Measurements from ENCODE around the gene CCDC142. TPM values are rescaled to one million over a fixed set of nuclear protein-coding genes. Genes with fewer than 3 reads are reported as not detected.
"Not testable (repeated sequence)": the region's sequence is repeated elsewhere in the genome, so short reads cannot be mapped to it uniquely, and the experiment has no call there.

Gene CCDC142
- total RNA-seq, 3 donors from 2014 or later (not counting 1 experiment from before 2014, with no cell fraction given): 14.9 to 25.2 (median 15.6) TPM

GRCh38 chr2:74486141-74486540, 3.3 kb upstream of the CCDC142 start:
- H3K4me3 ChIP-seq (ENCODE audit: low read length): no peak overlapping the region
- H3K36me3 ChIP-seq (ENCODE audit: control insufficient read depth, insufficient read depth, low read length): peaks cover 20% of the 10 kb centered on the region
- TF ChIP-seq CTCF (IDR thresholded peaks at IDR 0.05): no peak
- H3K36me3 Mint-ChIP-seq: peaks cover 8% of the 10 kb centered on the region
- no peak overlapping the region for H3K4me3 Mint-ChIP-seq
- no peak overlapping the region for H3K27ac ChIP-seq (ENCODE audit: low read length)
- H3K27me3 ChIP-seq (ENCODE audit: control insufficient read depth, insufficient read depth, low read length): no peaks in the 10 kb centered on the region
- H3K4me1 Mint-ChIP-seq: peaks cover 19 to 38% of the 10 kb centered on the region in 2 donors
- 93% methylated on average over 2 of the region's 2 CpGs for WGBS (ENCODE audit: insufficient coverage)
- H3K9me3 Mint-ChIP-seq: no peaks in the 10 kb centered on the region
- peaks cover 21% of the 10 kb centered on the region for H3K4me1 ChIP-seq (ENCODE audit: control insufficient read depth, insufficient read depth, low read length)
- no peak for DNase-seq
- H3K27me3 Mint-ChIP-seq (ENCODE audit: low read depth in 2 of 2): no peaks in the 10 kb centered on the region
- no peak overlapping the region for H3K27ac Mint-ChIP-seq
- no peaks in the 10 kb centered on the region for H3K9me3 ChIP-seq (ENCODE audit: control insufficient read depth, insufficient read depth, low read length)
- intact Hi-C loops (cut with micrococcal nuclease): no loop called here
- no peak for ATAC-seq

GRCh38 chr2:74483675-74484164, 922 bp upstream of the CCDC142 start:
- intact Hi-C loops (cut with micrococcal nuclease): loop anchor here (1.0 to 2.0 kb wide), 8 partner anchors 11 to 393 kb away; partner anchors contain the start of genes C2orf81, INO80B, MRPL53 and PCGF1
- not testable (repeated sequence) for H3K27me3 Mint-ChIP-seq (ENCODE audit: low read depth in 2 of 2); ATAC-seq; H3K9me3 Mint-ChIP-seq; DNase-seq; H3K9me3 ChIP-seq (ENCODE audit: control insufficient read depth, insufficient read depth, low read length); H3K36me3 Mint-ChIP-seq; H3K27me3 ChIP-seq (ENCODE audit: control insufficient read depth, insufficient read depth, low read length)
- WGBS (ENCODE audit: insufficient coverage): 89% methylated on average over 19 of the region's 19 CpGs
- Histone ChIP-seq H3K27ac (ENCODE audit: low read length) (peak overlapping the region; percentile 88), H3K36me3 (ENCODE audit: control insufficient read depth, insufficient read depth, low read length) (peaks cover 21% of the 10 kb centered on the region), H3K4me1 (ENCODE audit: control insufficient read depth, insufficient read depth, low read length) (peaks cover 29% of the 10 kb centered on the region), H3K4me3 (ENCODE audit: low read length) (peak overlapping the region; percentile 81)
- H3K4me3 Mint-ChIP-seq: peak overlapping the region; percentile 99
- peak overlapping the region; percentile 97 for H3K27ac Mint-ChIP-seq
- peaks cover 24 to 35% of the 10 kb centered on the region in 2 donors for H3K4me1 Mint-ChIP-seq

- H3K4me1 ChIP-seq (ENCODE audit: control insufficient read depth, insufficient read depth, low read length): peaks cover 29% of the 10 kb centered on the region
- no peak for TF ChIP-seq CTCF (IDR thresholded peaks at IDR 0.05)
- H3K9me3 Mint-ChIP-seq: no peaks in the 10 kb centered on the region
- H3K4me3 Mint-ChIP-seq: peak overlapping the region; percentile 99
- peak in 1 of 2 donors; percentile 72 for DNase-seq
- H3K27me3 ChIP-seq (ENCODE audit: control insufficient read depth, insufficient read depth, low read length): no peaks in the 10 kb centered on the region
- H3K27ac Mint-ChIP-seq: peak overlapping the region; percentile 97
- peak; percentile 36 to 51 (median 41) for ATAC-seq
- peak overlapping the region; percentile 81 for H3K4me3 ChIP-seq (ENCODE audit: low read length)
- H3K27me3 Mint-ChIP-seq (ENCODE audit: low read depth in 2 of 2): no peaks in the 10 kb centered on the region
- 3% methylated on average over 80 of the region's 80 CpGs for WGBS (ENCODE audit: insufficient coverage)
- peaks cover 21% of the 10 kb centered on the region for H3K36me3 ChIP-seq (ENCODE audit: control insufficient read depth, insufficient read depth, low read length)
- intact Hi-C loops (cut with micrococcal nuclease): loop anchor here (2.0 kb wide), 2 partner anchors 61 to 395 kb away; partner anchors contain the start of genes C2orf81 and WDR54
- H3K27ac ChIP-seq (ENCODE audit: low read length): peak overlapping the region; percentile 88
- H3K9me3 ChIP-seq (ENCODE audit: control insufficient read depth, insufficient read depth, low read length): no peaks in the 10 kb centered on the region
- H3K36me3 Mint-ChIP-seq: peaks cover 8% of the 10 kb centered on the region
- peaks cover 24 to 40% of the 10 kb centered on the region in 2 donors for H3K4me1 Mint-ChIP-seq
Observed at GRCh38 chr2:74481961-74482800, 617 bp downstream of the CCDC142 start.

- peaks cover 29% of the 10 kb centered on the region for H3K4me1 ChIP-seq (ENCODE audit: control insufficient read depth, insufficient read depth, low read length)
- intact Hi-C loops (cut with micrococcal nuclease): no loop called here
- no peaks in the 10 kb centered on the region for H3K27me3 ChIP-seq (ENCODE audit: control insufficient read depth, insufficient read depth, low read length)
- peak overlapping the region; percentile 88 for H3K27ac ChIP-seq (ENCODE audit: low read length)
- H3K27ac Mint-ChIP-seq: peak overlapping the region in 1 of 2 donors; percentile 97
- DNase-seq: no peak
- H3K4me1 Mint-ChIP-seq: peaks cover 23 to 34% of the 10 kb centered on the region in 2 donors
- TF ChIP-seq CTCF (IDR thresholded peaks at IDR 0.05): no peak
- WGBS (ENCODE audit: insufficient coverage): 71% methylated on average over 3 of the region's 3 CpGs
- no peak overlapping the region for H3K4me3 ChIP-seq (ENCODE audit: low read length)
- peak overlapping the region; percentile 17 for H3K4me3 Mint-ChIP-seq
- H3K9me3 Mint-ChIP-seq: no peaks in the 10 kb centered on the region
- ATAC-seq: no peak
- H3K36me3 ChIP-seq (ENCODE audit: control insufficient read depth, insufficient read depth, low read length): peaks cover 21% of the 10 kb centered on the region
- no peaks in the 10 kb centered on the region for H3K27me3 Mint-ChIP-seq (ENCODE audit: low read depth in 2 of 2)
- peaks cover 5% of the 10 kb centered on the region for H3K36me3 Mint-ChIP-seq
- H3K9me3 ChIP-seq (ENCODE audit: control insufficient read depth, insufficient read depth, low read length): no peaks in the 10 kb centered on the region
Observed at GRCh38 chr2:74481431-74481830, 1.4 kb downstream of the CCDC142 start.
